TTC549 (cell line): ENCODE results near the gene FIP1L1.
"Not testable (repeated sequence)": the region's sequence is repeated elsewhere in the genome, so short reads cannot be mapped to it uniquely, and the experiment has no call there.

ENCODE experiments used
- FAIRE-seq: peaks from 2 replicates; lab custom pipeline; 2012; peaks lifted over from hg19 to GRCh38; lab: Jason Lieb, UNC

FIP1L1 gene

GRCh38 chr4:53378171-53378482 is 686 bp downstream of the FIP1L1 start:
- no peak for FAIRE-seq

- FAIRE-seq = no peak
Measured at GRCh38 chr4:53380221-53380620, 2.8 kb downstream of the FIP1L1 start.

- not testable (repeated sequence) for FAIRE-seq
Measured at GRCh38 chr4:53409479-53409878, 32.0 kb downstream of the FIP1L1 start.

- FAIRE-seq = no peak
Measured at GRCh38 chr4:53419208-53419607, 41.8 kb downstream of the FIP1L1 start.

DNA sequence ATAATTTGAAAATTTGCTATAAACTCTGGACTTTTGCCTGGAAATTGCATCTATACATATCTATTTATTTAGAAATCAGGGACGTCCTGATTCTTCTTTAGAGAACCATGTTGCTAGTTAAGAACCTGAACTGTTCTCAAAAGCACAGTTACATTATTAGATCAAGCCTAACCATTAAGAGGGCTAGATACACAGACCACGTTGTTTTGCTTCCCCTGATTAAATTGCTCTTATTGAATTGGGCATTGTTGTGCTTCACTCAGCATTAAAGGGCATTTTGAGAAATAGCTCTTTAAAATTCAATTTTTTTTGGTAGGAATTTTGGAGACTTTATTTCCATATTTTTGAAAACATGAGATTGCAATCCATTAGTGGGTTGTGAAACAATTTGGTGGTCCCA is 44.4 kb downstream of the FIP1L1 start:
- FAIRE-seq = no peak

DNA sequence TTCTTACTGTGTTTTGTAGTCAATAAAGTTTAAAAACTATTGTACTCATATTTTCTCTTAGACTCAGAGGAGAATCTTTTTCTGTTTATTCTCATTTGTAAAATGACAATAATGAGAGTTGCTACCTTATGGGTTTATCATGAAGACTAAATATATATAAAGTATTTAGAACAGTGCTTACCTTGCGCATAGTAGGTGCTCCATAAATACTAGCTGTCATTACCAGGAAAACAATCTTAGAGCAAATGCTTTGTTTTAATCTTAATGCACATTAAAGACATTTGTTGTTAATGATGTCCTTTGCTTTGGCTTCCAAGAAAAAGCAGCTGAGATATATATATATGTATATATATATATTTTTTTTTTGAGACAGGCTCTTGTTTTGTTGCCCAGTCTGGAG is 44.9 kb downstream of the FIP1L1 start:
- no peak for FAIRE-seq

DNA sequence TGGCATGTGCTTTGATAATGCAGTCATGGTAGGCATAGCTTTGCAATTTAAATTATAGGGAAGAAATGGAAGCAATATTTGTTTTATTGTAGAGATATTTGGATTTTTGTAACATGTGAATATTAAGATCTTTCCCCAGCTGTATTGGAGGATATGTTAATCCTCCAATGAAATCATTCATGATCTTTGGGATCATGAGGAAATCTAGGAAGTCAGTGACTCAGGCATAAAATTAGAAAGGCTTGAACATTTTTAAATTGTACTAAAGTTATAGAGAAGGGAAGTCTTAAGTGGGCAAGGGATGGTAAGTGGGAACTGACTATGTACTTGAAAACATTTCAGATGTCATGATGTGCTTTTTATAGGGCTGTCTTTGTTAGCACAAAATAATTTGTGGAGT is 46.8 kb downstream of the FIP1L1 start:
- FAIRE-seq = no peak

GRCh38 chr4:53427366-53427765 is 49.9 kb downstream of the FIP1L1 start:
- no peak for FAIRE-seq

DNA sequence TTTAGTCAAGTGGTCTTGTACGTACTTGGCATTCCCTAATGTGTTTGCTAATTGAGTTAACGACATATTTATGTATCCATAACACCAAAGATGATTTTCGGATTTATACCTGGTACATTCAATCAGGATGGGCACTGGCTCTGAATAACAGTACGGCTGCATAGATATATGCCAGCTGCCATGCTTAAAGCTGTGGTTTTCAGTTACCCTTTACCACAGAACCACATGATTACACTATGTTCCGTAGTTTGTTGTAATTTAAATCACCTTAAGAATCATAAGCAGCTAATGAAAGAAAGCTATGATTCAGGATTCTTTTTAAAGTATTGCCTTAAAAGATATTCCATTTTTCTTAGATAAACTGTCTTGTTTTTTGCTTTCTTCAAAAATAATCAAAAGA is 53.6 kb downstream of the FIP1L1 start:
- no peak for FAIRE-seq

DNA sequence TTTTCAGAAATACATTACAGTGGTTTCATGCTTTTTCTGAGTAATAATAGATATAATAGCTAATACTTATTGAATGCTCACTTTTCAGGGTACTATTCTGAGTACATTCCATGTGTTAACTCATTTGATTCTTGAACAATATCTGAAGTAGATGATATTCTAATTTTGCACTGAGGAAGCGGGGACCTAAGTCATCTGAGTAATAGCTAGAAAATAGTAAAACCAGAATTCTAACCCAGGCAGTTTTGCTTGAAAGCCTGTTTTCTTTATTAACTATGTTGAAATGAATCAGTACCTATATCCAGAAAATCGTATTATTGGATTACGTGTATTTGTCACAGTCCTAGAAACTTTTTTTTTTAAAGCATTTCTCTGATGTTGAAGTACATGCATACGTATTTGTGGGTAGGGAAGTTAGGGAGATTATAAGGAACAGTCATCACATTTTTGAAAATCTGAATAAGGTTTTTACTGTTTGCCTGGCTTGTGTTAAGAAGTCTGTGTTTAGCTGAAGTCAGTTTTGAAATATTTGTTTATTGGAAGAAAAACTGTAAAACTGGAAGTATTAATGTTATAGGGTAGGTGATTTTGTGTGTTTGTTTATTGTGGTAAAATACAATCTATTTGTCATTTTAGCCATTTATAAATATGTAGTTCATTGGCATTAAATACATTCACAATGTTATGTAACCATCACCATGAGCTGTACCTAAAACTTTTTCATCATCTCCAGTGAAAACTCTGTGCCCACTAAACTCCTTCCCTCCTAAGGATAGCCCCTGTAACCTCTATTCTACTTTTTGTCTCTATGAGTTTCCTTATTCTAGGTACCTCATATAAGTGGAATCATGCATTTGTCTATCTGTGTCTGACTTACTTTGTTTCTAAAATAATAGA is 55.3 kb downstream of the FIP1L1 start:
- FAIRE-seq = no peak

DNA sequence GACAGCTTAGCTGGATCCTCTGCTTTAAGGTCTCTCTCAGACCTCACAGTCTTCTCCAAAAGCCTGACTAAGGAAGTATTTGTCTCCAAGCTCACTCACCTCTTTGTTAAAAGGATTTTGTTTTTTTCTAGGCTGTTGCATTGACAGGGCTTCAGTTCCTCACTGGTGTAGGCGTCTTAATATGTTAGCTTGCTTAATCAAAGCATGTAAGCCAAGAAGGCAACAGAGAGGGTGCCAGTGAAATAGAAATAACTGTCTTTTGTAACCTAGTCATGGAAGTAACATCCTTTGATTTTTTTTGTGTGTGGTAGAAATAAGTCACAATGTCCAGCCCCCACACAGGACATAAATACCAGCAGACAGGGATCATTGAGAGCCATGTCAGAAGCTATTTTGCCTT is 58.8 kb downstream of the FIP1L1 start:
- FAIRE-seq = no peak

DNA sequence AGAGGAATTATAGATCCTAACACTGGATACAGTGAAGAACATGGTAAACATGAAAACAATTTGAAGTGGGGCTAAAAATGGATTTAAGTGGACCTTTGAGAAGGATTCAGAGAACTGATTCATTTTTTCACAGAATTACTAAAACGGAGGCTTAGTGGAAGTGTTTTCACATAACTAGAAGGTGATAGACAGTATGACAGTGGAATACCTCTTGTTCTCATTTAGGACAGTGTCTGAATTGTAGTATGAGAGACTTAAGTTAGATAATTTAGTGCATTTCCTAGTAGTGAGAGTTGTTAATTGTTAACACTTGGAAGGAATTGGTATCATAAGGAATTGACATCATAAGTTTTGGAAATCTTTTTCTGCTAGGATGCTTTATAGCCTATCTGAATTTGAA is 64.1 kb downstream of the FIP1L1 start:
- FAIRE-seq = no peak

GRCh38 chr4:53444954-53445353 is 67.5 kb downstream of the FIP1L1 start:
- FAIRE-seq = no peak

- FAIRE-seq = no peak
Measured at GRCh38 chr4:53450773-53451172, 73.3 kb downstream of the FIP1L1 start.

DNA sequence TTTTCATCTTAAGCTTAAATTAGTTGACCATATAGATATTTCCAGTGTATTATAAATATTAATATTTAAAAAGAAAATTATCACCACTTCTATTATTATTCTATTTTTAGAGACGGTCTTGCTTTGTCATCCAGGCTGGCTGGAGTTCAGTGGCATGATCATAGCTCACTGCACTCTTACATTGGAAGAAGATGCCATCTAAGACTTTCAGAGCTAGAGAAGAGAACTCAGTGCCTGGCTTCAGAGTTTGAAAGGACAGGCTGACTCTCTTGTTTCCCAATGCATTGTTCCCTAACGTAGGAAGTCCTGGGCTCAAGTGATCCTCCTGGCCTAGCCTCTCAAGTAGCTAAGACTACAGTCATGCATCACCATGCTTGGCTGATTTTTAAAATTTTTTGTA is 75.9 kb downstream of the FIP1L1 start:
- no peak for FAIRE-seq

DNA sequence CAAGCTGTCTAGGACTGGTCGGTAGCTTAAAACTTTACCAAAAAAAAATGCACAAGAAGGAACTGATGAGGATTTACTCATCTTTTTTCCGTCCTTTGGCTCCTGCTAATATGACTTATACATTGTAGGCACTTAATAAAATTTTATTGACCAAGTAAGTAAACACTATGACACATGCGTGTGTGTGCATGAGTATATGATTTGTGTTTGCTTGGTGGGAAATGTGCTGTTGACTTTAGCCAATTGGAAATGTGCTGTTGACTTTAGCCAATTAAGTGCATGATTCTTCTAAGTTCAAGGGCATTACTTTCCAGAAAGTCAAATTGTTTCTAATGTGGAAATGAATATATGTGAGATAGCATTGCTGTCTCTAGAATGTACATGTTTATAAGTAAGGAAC is 78.3 kb downstream of the FIP1L1 start:
- no peak for FAIRE-seq

DNA sequence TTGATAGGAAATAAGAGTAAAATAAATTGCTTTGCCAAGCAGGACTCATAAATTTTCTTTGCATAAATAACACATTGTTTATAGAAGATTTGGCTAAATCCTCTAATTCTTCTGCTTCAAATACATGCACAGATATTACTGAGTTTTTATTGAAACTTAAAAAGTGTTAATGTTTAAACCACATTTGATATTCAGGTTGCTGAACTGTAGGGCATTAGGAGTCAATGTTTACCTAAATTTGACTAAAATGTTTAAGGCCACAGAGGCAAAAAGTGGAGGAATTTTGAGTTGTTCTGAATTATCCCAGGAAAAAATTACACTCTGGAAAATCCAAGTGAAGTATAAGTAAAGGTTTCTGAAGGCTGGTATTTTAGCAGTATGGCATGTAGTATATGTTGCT is 78.7 kb downstream of the FIP1L1 start:
- FAIRE-seq = no peak

GRCh38 chr4:53459548-53459947 is 82.1 kb downstream of the FIP1L1 start:
- no peak for FAIRE-seq

DNA sequence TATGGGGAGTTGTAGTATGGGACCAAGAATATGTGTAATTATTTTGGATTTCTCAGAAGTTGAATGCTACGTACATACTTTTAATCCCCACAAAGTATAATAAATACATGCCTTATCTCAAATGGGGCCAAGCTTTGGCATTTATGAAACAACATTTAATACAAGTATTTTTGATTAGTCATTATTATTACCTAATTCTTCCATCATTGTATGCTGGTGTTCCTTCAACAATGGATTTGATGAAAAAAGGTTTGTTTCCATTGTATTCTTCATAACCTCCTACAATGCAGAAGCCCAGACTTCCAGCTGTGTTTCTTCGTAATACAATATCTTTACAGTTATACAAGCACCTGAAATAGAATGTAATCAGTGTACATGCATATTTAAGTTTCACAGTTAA is 83.8 kb downstream of the FIP1L1 start:
- FAIRE-seq = no peak

DNA sequence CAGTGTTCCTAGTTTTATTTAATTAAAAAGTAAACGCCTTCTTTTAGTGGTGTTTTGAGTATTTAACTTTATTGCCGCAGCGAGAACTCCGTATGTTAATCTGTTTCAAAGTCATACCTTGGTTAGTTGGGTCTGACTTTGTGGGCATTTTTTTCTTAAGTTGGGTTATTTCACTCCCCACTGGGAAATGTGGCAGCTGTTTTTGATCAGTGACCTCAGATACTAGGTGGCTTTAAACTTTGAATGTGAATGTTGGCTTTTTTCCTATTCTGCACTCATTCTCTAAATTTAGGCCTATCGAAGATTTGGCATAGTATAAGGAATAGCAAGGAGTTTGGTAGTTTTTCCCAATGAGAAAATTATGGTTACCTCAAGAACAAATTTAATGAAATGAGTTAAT is 85.9 kb downstream of the FIP1L1 start:
- FAIRE-seq = no peak

GRCh38 chr4:53465281-53465680 is 87.8 kb downstream of the FIP1L1 start:
- no peak for FAIRE-seq

GRCh38 chr4:53465891-53466290 is 88.5 kb downstream of the FIP1L1 start:
- FAIRE-seq = no peak

DNA sequence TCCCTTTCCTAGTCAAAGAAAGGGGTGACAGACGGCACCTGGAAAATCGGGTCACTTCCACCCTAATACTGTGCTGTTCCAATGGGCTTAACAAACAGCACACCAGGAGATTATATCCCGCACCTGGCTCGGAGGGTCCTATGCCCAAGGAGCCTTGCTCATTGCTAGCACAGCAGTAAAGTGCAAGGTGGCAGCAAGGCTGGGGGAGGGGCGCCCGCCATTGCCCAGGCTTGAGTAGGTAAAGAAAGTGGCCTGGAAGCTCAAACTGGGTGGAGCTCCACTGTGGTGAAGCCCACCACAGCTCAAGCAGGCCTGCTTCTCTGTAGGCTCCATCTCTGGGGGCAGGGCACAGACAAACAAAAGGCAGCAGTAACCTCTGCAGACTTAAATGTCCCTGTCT is 89.1 kb downstream of the FIP1L1 start:
- not testable (repeated sequence) for FAIRE-seq

DNA sequence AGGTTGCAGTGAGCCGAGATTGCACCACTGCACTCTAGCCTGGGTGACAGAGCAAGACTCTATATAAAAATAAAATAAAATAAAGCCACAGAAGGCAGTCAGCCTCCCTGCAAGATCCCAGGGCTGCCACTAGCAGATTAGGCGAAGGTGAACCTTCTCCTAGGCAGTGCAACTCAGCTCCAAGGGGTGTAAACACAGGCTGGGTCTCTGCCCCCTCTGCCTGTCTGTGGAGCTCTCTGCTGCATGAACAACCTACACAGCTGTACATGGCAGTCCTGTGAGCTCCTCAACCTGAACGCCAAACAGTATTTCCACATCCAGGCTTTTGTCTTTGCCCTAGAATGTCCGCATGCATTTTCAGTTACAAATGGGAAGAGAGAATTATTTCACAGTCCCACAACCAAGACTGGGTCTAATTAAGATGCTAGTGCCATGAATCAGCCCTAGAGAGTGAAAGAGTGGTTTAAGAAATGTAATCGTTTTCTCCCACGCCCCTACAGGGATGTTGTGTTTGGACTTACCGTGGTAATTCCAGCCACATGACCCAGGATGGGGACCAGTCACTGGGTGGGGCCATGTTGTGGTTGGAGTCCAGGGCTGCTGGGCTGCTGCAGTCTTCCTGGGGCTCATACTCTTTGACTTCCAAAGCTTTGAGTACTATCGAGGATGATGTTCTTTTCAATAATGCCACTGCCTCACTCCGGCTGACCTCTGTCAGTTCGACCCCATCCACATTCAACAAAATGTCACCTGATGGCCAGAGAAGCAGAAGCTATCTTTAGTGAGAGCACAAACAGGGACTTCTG is 99.0 kb downstream of the FIP1L1 start:
- no peak for FAIRE-seq
